Lower leg skin (tissue), 4 donors: Measurements from ENCODE around the gene TSPYL1. TPM values are rescaled to one million over a fixed set of nuclear protein-coding genes. Genes with fewer than 3 reads are reported as not detected.

ENCODE experiments used
- DNase-seq, 2 donors: peaks; one replicate each; pipeline ENCODE4 v3.0.0-alpha.2; 2019; ENCODE audit warnings: low spot score in 2 of 2
- H3K4me3 ChIP-seq: fragments of 200-600 bp; sonication (generic); 2 replicates; pipeline ENCODE4 v1.5.1; 2017; ENCODE audit warnings: mild to moderate bottlenecking, low read depth; ENCODE audit not compliant: poor library complexity, severe bottlenecking
- CTCF ChIP-seq, 3 donors: fragments of 450-650 bp; IDR thresholded peaks; one replicate each; pipeline ENCODE4 v1.5.1; 2016; ENCODE audit warnings: antibody characterized with exemption in 3 of 3, mild to moderate bottlenecking in 3 of 3, moderate library complexity in 2 of 3
- POLR2A ChIP-seq, 2 donors: fragments of 450-650 bp; IDR thresholded peaks; one replicate each; pipeline ENCODE4 v1.6.1; 2016 to 2017; ENCODE audit warnings: antibody characterized with exemption in 2 of 2, mild to moderate bottlenecking in 1 of 2, moderate library complexity in 1 of 2
- WGBS, 2 donors: methylation state at CpG; one replicate each; pipeline ENCODE4 v1.1.5; 2018; 5-methylcytosine and 5-hydroxymethylcytosine counted together
- intact Hi-C: fragments of 100-400 bp; cut with DNase I; formaldehyde crosslinking; loops from one replicate; pipeline ENCODE4 v1.15.0; 2023; ENCODE audit warnings: low total_unique reads
- total RNA-seq, 4 donors: library from RNA; depleted of rRNA; stranded (reverse); fragments of >200 nt; gene quantifications; one replicate each; pipeline ENCODE4 v1.1.0, GENCODE V29; 2016

TSPYL1 gene
- total RNA-seq, 4 donors from 2014 or later = 57.2 to 75.3 (median 65.6) TPM

- DNase-seq = no peak
- TF ChIP-seq POLR2A (IDR thresholded peaks at IDR 0.05) (no peak), CTCF (IDR thresholded peaks at IDR 0.05) (no peak)
- WGBS, 2 donors = 80 to 83% methylated on average over 2 of the region's 2 CpGs
- H3K4me3 ChIP-seq = no peak overlapping the region
- intact Hi-C loops = no loop called here
These were observed 3.0 kb upstream of the TSPYL1 start for GRCh38 chr6:116282698-116283097.

- WGBS, 2 donors = 79 to 88% methylated on average over 5 of the region's 5 CpGs
- no peak for DNase-seq
- TF ChIP-seq POLR2A (IDR thresholded peaks at IDR 0.05) (no peak), CTCF (IDR thresholded peaks at IDR 0.05) (no peak)
- intact Hi-C loops = no loop called here
- H3K4me3 ChIP-seq = no peak overlapping the region
These were observed 1.2 kb upstream of the TSPYL1 start for GRCh38 chr6:116280933-116281316.

- peak overlapping the region; percentile 99 for H3K4me3 ChIP-seq
- TF ChIP-seq POLR2A (IDR thresholded peaks at IDR 0.05) (no peak), CTCF (IDR thresholded peaks at IDR 0.05) (no peak)
- WGBS, 2 donors = 12 to 18% methylated on average over 8 of the region's 8 CpGs
- intact Hi-C loops = no loop called here
- no peak for DNase-seq
These were observed 617 bp upstream of the TSPYL1 start for GRCh38 chr6:116280161-116280932.

- WGBS, 2 donors = 6 to 11% methylated on average over 12 of the region's 12 CpGs
- intact Hi-C loops = no loop called here
These were observed 887 bp downstream of the TSPYL1 start for GRCh38 chr6:116278854-116279231.

GRCh38 chr6:116278481-116278829 is 1.3 kb downstream of the TSPYL1 start:
- DNase-seq = no peak
- intact Hi-C loops = no loop called here
- H3K4me3 ChIP-seq = peak overlapping the region; percentile 99
- no peak for TF ChIP-seq POLR2A (IDR thresholded peaks at IDR 0.05)
- no peak for TF ChIP-seq CTCF (IDR thresholded peaks at IDR 0.05)
- 69 to 83% methylated on average over 11 of the region's 11 CpGs for WGBS, 2 donors

More at GRCh38 chr6:116278854-116279231, 887 bp downstream of the TSPYL1 start:
- TF ChIP-seq CTCF (IDR thresholded peaks at IDR 0.05) (no peak), POLR2A (IDR thresholded peaks at IDR 0.05) (no peak)
- peak overlapping the region; percentile 99 for H3K4me3 ChIP-seq
- DNase-seq = peak; percentile 37 to 87

GRCh38 chr6:116277124-116277523 is 2.6 kb downstream of the TSPYL1 start:
- no peak for DNase-seq
- no peak for TF ChIP-seq CTCF (IDR thresholded peaks at IDR 0.05)
- no peak for TF ChIP-seq POLR2A (IDR thresholded peaks at IDR 0.05)
- 30% methylated on average over 3 of the region's 3 CpGs for WGBS, 2 donors
- no peak overlapping the region for H3K4me3 ChIP-seq
- intact Hi-C loops = no loop called here
